ENCODE results near the gene CWC25. TPM values are rescaled to one million over a fixed set of nuclear protein-coding genes. Genes with fewer than 3 reads are reported as not detected.
"Not testable (repeated sequence)": the region's sequence is repeated elsewhere in the genome, so short reads cannot be mapped to it uniquely, and the experiment has no call there.

The CWC25 gene
- total RNA-seq, 1 donor from 2014 or later = 38.3 TPM

GRCh38 chr17:38857271-38857670 is 32.1 kb upstream of the CWC25 start:
- H3K4me1 Mint-ChIP-seq = peaks cover 30% of the 10 kb centered on the region
- H3K9me3 Mint-ChIP-seq = no peaks in the 10 kb centered on the region
- H3K4me3 Mint-ChIP-seq = no peak overlapping the region
- H3K27ac Mint-ChIP-seq = no peak overlapping the region
- ATAC-seq (ENCODE audit: low read depth) = no peak
- POLR2A ChIA-PET = interaction anchor here (0.6 to 1.6 kb wide), 3 partner anchors 12 to 43 kb away, joined by 3 to 8 read pairs (median 3); partner anchors contain the start of gene LASP1
- no peaks in the 10 kb centered on the region for H3K27me3 Mint-ChIP-seq
- CTCF ChIA-PET = no interaction called here
- no peak for DNase-seq
- TF ChIP-seq, protein P1, sequence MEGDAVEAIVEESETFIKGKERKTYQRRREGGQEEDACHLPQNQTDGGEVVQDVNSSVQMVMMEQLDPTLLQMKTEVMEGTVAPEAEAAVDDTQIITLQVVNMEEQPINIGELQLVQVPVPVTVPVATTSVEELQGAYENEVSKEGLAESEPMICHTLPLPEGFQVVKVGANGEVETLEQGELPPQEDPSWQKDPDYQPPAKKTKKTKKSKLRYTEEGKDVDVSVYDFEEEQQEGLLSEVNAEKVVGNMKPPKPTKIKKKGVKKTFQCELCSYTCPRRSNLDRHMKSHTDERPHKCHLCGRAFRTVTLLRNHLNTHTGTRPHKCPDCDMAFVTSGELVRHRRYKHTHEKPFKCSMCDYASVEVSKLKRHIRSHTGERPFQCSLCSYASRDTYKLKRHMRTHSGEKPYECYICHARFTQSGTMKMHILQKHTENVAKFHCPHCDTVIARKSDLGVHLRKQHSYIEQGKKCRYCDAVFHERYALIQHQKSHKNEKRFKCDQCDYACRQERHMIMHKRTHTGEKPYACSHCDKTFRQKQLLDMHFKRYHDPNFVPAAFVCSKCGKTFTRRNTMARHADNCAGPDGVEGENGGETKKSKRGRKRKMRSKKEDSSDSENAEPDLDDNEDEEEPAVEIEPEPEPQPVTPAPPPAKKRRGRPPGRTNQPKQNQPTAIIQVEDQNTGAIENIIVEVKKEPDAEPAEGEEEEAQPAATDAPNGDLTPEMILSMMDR (IDR thresholded peaks at IDR 0.05) = no peak
- intact Hi-C loops (cut with micrococcal nuclease) = no loop called here
- peaks cover 17% of the 10 kb centered on the region for H3K36me3 Mint-ChIP-seq (ENCODE audit: low read depth)

- DNase-seq; H3K27me3 Mint-ChIP-seq; ATAC-seq (ENCODE audit: low read depth); intact Hi-C loops (cut with micrococcal nuclease); H3K27ac Mint-ChIP-seq; H3K9me3 Mint-ChIP-seq: not testable (repeated sequence)
- peak overlapping the region; percentile 24 for H3K4me3 Mint-ChIP-seq
- CTCF ChIA-PET = interaction anchor here (1.2 to 3.9 kb wide), 6 partner anchors 8 to 320 kb away, joined by 3 to 28 read pairs (median 6); partner anchors contain the start of gene LASP1
- POLR2A ChIA-PET = interaction anchor here (1.4 to 9.3 kb wide), 10 partner anchors 8 to 345 kb away, joined by 6 to 370 read pairs (median 14); partner anchors contain the start of genes CWC25, LASP1, MLLT6 and RPL19
- peaks cover 41% of the 10 kb centered on the region for H3K4me1 Mint-ChIP-seq
- peaks cover 38% of the 10 kb centered on the region for H3K36me3 Mint-ChIP-seq (ENCODE audit: low read depth)
These were observed 30.1 kb upstream of the CWC25 start for GRCh38 chr17:38855101-38855714.

DNA sequence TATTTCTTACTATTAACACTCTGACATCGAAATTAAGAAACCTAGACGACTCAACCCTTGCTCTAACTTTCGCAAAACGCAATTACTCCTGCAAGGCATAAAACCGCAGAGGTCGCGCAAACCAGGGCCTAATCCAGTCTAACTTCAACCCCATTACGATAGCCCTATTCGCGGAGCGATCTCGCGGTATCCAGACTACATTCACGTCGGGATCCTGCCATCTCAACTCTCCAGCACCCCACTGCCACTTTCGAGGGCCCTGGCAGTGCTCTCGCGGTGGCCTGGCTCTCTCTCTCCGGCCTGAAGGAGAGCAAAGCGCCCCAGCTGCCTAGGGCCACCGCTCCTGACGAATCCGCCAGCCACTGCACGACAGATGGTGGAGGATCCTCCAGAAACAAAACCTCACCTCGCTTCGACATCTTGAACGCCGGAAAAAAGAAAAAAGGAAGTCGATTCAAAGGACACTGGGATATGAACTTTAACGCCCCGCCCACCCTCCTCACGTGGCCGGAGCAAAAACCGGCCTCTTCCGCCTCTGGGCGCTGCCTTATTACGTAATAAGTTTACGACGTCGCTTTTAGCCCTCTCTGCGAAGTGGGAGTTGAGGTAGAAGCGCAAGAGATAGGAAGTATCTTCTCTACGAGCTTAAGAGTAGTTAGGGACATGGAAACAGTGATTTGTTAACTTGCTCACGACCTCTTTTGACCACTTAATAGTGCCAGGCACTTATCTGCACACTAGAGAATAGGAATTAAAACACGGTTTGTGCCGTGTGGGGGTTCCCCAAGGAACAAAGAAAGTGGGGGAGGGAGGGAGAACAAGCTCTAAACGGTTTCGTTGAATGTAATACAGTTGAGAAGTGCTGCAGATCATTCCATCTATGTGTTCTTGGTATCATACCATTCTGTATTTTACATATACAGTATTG is 28.4 kb upstream of the CWC25 start, which contains the start of gene RPL23:
RPL23 (minus strand) TSS at position 430 of the 928 bp plus-strand sequence; CDS start at position 419, 11 bp downstream.
- intact Hi-C loops (cut with micrococcal nuclease) = loop anchor here (1.0 to 5.0 kb wide), 8 partner anchors 10 to 1244 kb away; partner anchors contain the start of genes CWC25 and PSMB3
- peak; percentile 79 for DNase-seq

GRCh38 chr17:38852771-38853291 is 27.7 kb upstream of the CWC25 start:
- ATAC-seq (ENCODE audit: low read depth) = peak; percentile 6
- Mint-ChIP-seq H3K4me1 (peaks cover 43% of the 10 kb centered on the region), H3K4me3 (peak overlapping the region; percentile 99), H3K9me3 (no peaks in the 10 kb centered on the region), H3K27ac (peak overlapping the region; percentile 100), H3K36me3 (ENCODE audit: low read depth) (peaks cover 60% of the 10 kb centered on the region), H3K27me3 (no peaks in the 10 kb centered on the region)
- ChIA-PET POLR2A (interaction anchor here (1.0 to 9.3 kb wide), 16 partner anchors 9 to 347 kb away, joined by 4 to 370 read pairs (median 16); partner anchors contain the start of genes CWC25, FBXO47, LASP1 and LASP1NB), CTCF (interaction anchor here (1.0 to 3.9 kb wide), 4 partner anchors 11 to 301 kb away, joined by 3 to 28 read pairs (median 5); partner anchors contain the start of gene LASP1)
- no peak for DNase-seq
- TF ChIP-seq, protein P1 (IDR thresholded peaks at IDR 0.05) = no peak
- intact Hi-C loops (cut with micrococcal nuclease) = loop anchor here (1.0 to 5.0 kb wide), 7 partner anchors 10 to 1244 kb away; partner anchors contain the start of gene CWC25

More for the DNA sequence above, 28.4 kb upstream of the CWC25 start, which contains the start of gene RPL23:
- Mint-ChIP-seq H3K4me1 (peaks cover 43% of the 10 kb centered on the region), H3K9me3 (no peaks in the 10 kb centered on the region), H3K27me3 (no peaks in the 10 kb centered on the region), H3K4me3 (peak within 1 kb of the TSS; percentile 99), H3K36me3 (ENCODE audit: low read depth) (peaks cover 53% of the 10 kb centered on the region), H3K27ac (peak within 1 kb of the TSS; percentile 100)
- CTCF ChIA-PET = interaction anchor here (1.0 to 3.9 kb wide), 10 partner anchors 10 to 321 kb away, joined by 3 to 28 read pairs (median 4); partner anchors contain the start of gene LASP1
- POLR2A ChIA-PET = interaction anchor here (0.6 to 9.3 kb wide), 42 partner anchors 9 to 1246 kb away, joined by 3 to 370 read pairs (median 6); partner anchors contain the start of genes CISD3, CWC25, FBXO47 and LASP1
- TF ChIP-seq, protein P1 (IDR thresholded peaks at IDR 0.05) = no peak
- ATAC-seq (ENCODE audit: low read depth) = peak; percentile 86

GRCh38 chr17:38851434-38851833 is 26.3 kb upstream of the CWC25 start:
- Mint-ChIP-seq H3K4me3 (peak overlapping the region; percentile 99), H3K9me3 (no peaks in the 10 kb centered on the region), H3K27ac (peak overlapping the region; percentile 100), H3K36me3 (ENCODE audit: low read depth) (peaks cover 70% of the 10 kb centered on the region), H3K27me3 (no peaks in the 10 kb centered on the region), H3K4me1 (peaks cover 43% of the 10 kb centered on the region)
- intact Hi-C loops (cut with micrococcal nuclease) = loop anchor here (5.0 kb wide), 1 partner anchor 1246 kb away; no protein-coding TSS in a partner anchor
- ATAC-seq (ENCODE audit: low read depth) (no peak), DNase-seq (no peak)
- TF ChIP-seq, protein P1 (IDR thresholded peaks at IDR 0.05) = no peak
- ChIA-PET POLR2A (interaction anchor here (2.0 to 9.3 kb wide), 5 partner anchors 10 to 48 kb away, joined by 5 to 370 read pairs (median 84); partner anchors contain the start of genes CWC25 and LASP1), CTCF (interaction anchor here (3.9 kb wide), 1 partner anchor 17 kb away, joined by 28 read pairs; the partner anchor contains the start of gene LASP1)
